ENCODE results near the gene CHMP1A.
"Not testable (repeated sequence)": the region's sequence is repeated elsewhere in the genome, so short reads cannot be mapped to it uniquely, and the experiment has no call there.

The CHMP1A gene

GRCh38 chr16:89657442-89658220, at the start of gene CHMP1A, which contains the start of gene SPATA33:
TSS of gene CHMP1A (minus strand) at chr16:89657708. CDS start at chr16:89657588, 120 bp downstream.
TSS of gene SPATA33 (plus strand) at chr16:89657836. CDS start at chr16:89657912, 76 bp downstream.
- in situ Hi-C loops (cut with MboI; ENCODE audit: low sequenced_read_pairs) = no loop called here

GRCh38 chr16:89706518-89707260, 49.2 kb upstream of the CHMP1A start:
- in situ Hi-C loops (cut with MboI; ENCODE audit: low sequenced_read_pairs) = no loop called here

- in situ Hi-C loops (cut with MboI; ENCODE audit: low sequenced_read_pairs) = no loop called here
These were observed 47.5 kb upstream of the CHMP1A start for GRCh38 chr16:89705006-89705405.

GRCh38 chr16:89704281-89704680, 46.8 kb upstream of the CHMP1A start:
- in situ Hi-C loops (cut with MboI; ENCODE audit: low sequenced_read_pairs) = no loop called here

GRCh38 chr16:89701425-89702406, 44.2 kb upstream of the CHMP1A start, which contains the start of gene SPATA2L:
TSS of gene SPATA2L (minus strand) at chr16:89701705. CDS start at chr16:89701232, 473 bp downstream.
- in situ Hi-C loops (cut with MboI; ENCODE audit: low sequenced_read_pairs) = no loop called here

GRCh38 chr16:89700649-89701424, 43.3 kb upstream of the CHMP1A start:
- in situ Hi-C loops (cut with MboI; ENCODE audit: low sequenced_read_pairs) = no loop called here

GRCh38 chr16:89700100-89700648, 42.7 kb upstream of the CHMP1A start:
- in situ Hi-C loops (cut with MboI; ENCODE audit: low sequenced_read_pairs) = no loop called here

- in situ Hi-C loops (cut with MboI; ENCODE audit: low sequenced_read_pairs) = not testable (repeated sequence)
These were observed 42.2 kb upstream of the CHMP1A start for GRCh38 chr16:89699629-89700099.

GRCh38 chr16:89698717-89699116, 41.2 kb upstream of the CHMP1A start:
- in situ Hi-C loops (cut with MboI; ENCODE audit: low sequenced_read_pairs) = not testable (repeated sequence)

- in situ Hi-C loops (cut with MboI; ENCODE audit: low sequenced_read_pairs) = no loop called here
These were observed 40.3 kb upstream of the CHMP1A start for GRCh38 chr16:89697616-89698331.

GRCh38 chr16:89697161-89697615, 39.7 kb upstream of the CHMP1A start:
- in situ Hi-C loops (cut with MboI; ENCODE audit: low sequenced_read_pairs) = no loop called here

- in situ Hi-C loops (cut with MboI; ENCODE audit: low sequenced_read_pairs) = no loop called here
These were observed 39.2 kb upstream of the CHMP1A start for GRCh38 chr16:89696670-89697128.

- in situ Hi-C loops (cut with MboI; ENCODE audit: low sequenced_read_pairs) = no loop called here
These were observed 38.6 kb upstream of the CHMP1A start for GRCh38 chr16:89695875-89696669.

- in situ Hi-C loops (cut with MboI; ENCODE audit: low sequenced_read_pairs) = no loop called here
These were observed 37.8 kb upstream of the CHMP1A start for GRCh38 chr16:89695086-89695874.

- in situ Hi-C loops (cut with MboI; ENCODE audit: low sequenced_read_pairs) = not testable (repeated sequence)
These were observed 37.2 kb upstream of the CHMP1A start for GRCh38 chr16:89694784-89695085.

- in situ Hi-C loops (cut with MboI; ENCODE audit: low sequenced_read_pairs) = no loop called here
These were observed 36.6 kb upstream of the CHMP1A start for GRCh38 chr16:89693931-89694783.
